NCI-H526 treated with DMSO at 0.1 percent for 48 hours (cell line): ENCODE data around the gene TASOR2.

Experiments
- DNase-seq: peaks from one replicate; lab custom pipeline; 2025; lab: John Stamatoyannopoulos, UW

Gene TASOR2

GRCh38 chr10:5684971-5685763 lies 529 bp downstream of the TASOR2 start:
- peak; percentile 48 for DNase-seq

- no peak for DNase-seq
Measured at GRCh38 chr10:5685764-5686240, 1.2 kb downstream of the TASOR2 start.

DNA sequence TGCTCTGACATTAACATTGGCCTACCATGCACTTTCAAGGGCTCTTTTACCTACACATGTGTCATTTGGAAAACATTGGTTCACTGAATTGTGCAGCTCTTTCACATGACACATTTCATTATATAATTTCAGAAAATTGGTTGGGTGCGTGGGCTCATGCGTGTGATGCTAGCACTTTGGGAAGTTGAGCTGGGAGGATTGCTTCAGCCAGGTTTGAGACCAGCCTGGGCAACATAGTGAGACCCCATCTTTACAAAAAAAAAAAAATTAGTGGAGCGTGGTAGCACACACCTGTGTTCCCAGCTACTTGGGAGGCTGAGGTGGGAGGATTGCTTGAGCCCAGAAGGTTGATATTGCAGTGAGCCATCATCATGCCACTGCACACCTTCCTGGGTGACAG lies 3.9 kb downstream of the TASOR2 start:
- DNase-seq = no peak

DNA sequence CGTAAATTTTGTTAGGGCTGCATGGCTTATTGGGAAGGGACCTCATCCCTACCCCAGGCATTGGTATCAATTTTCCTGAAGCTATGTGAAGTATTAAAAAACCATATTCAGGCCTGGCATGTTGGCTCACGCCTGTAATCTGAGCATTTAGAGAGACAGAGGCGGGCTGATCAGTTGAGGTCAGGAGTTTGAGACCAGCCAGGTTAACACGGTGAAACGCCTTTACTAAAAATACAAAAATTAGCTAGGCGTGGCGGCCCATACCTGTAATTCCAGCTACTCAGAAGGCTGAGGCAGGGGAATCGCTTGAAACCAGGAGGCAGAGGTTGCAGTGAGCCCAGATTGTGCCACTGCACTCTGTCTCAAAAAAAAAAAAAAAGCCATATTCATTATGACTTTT lies 7.1 kb downstream of the TASOR2 start:
- DNase-seq = peak; percentile 5

DNA sequence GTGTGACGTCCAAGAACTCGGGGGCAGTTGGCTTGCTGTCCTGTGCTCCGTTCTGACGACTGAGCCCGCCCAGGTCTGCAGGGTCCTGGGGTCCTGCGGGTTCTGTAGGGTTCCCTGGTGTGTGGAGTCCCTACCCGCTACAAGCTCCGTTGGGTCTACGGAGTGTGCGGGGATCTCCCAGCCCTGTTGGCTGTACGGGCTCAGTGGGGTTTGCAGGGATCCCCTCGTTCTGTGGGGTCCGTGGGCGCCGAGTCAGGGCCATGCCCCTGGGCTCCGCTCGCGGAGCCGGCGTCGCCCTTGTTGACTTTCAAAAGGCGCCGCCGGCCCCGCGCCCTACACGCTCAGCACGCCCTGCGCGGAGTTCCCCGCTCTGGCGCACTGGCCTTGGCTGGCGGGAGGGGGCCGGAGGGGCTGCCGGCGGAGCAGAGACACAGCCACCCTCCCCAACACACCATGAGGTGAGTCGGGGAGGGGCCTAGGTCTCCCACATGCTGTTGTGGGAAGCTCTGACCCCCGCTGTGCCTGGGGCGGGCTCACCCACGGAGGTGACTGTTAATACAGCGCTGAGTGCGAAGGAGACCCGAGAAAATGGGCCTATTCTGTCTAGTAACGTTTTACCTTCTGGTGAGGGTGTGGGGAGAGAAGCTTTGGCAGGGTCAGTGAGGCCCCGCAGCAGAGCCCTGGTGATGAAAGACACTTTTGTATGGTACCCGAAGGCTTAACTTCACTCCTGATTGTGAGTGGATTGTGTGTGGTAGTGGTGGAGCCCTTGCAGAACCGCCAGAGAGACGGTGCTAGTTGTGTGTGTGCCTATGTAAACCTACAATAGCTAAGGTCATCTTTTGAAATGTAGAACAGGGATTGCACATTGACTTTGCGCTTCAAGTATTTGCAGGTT lies 8.1 kb downstream of the TASOR2 start:
- peak; percentile 74 for DNase-seq

DNA sequence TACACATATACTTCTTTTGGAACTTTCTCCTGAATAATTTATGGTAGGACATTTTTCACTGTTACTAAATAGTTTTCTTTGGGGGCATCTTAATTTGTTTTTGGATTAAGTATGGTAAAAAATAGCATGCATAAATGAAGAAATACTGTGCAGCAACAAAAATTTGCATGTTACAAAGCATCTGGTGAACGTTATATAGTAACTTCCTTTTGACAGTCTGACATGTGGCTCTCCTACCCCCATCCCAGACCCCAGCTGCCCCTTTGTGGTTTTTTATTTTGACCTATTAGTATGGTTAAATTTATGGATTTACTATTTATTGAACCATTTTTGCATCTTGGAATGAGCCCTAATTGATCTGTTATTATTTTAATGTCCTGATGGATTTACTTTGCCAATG lies 9.9 kb downstream of the TASOR2 start:
- DNase-seq = peak; percentile 43

- DNase-seq = no peak
Measured at GRCh38 chr10:5697342-5697741, 12.7 kb downstream of the TASOR2 start.

DNA sequence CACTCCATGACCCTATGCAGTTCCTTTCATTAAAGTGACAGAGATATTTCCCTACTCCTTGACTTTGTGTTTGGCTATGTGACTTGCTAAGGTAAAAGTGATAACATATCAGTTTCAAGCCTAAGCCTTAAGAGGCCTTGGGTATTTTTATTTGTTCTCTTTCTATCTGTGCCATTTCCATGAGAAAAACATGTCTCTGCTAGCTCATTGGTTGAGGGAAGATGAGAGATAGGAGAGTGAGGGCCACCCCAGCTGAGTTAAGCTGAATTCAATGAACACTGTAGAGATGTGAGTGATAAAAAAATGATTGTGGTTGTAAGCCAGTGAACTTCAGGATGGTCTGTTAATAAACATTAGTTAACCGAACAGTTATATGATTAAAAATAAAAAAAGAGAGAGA lies 13.4 kb downstream of the TASOR2 start:
- DNase-seq = no peak

GRCh38 chr10:5708356-5708755 lies 23.7 kb downstream of the TASOR2 start:
- DNase-seq = no peak

GRCh38 chr10:5709865-5710264 lies 25.2 kb downstream of the TASOR2 start:
- no peak for DNase-seq

- no peak for DNase-seq
Measured at GRCh38 chr10:5710859-5711258, 26.2 kb downstream of the TASOR2 start.

- no peak for DNase-seq
Measured at GRCh38 chr10:5711642-5712041, 27.0 kb downstream of the TASOR2 start.

- no peak for DNase-seq
Measured at GRCh38 chr10:5719546-5719945, 34.9 kb downstream of the TASOR2 start.

DNA sequence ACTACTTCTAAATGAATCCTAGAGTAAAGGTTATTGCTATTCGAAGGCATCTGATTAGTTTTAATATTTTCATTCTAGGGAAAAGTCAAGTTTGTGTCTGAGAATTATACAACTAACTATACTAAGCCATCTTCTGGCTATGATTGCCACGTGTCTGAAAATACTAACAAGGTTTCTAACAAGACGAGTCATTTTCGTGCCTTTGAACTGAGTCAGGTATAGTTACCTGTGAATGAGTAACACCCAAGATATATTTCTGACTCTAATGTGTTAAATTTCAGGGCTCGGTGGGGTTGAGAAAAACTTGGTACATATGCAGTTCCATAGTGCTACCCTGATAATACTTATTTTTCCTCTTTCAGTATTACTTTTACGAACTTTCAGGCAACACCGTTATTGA lies 35.5 kb downstream of the TASOR2 start:
- DNase-seq = no peak

- no peak for DNase-seq
Measured at GRCh38 chr10:5723692-5724091, 39.1 kb downstream of the TASOR2 start.

- no peak for DNase-seq
Measured at GRCh38 chr10:5730766-5731165, 46.1 kb downstream of the TASOR2 start.

DNA sequence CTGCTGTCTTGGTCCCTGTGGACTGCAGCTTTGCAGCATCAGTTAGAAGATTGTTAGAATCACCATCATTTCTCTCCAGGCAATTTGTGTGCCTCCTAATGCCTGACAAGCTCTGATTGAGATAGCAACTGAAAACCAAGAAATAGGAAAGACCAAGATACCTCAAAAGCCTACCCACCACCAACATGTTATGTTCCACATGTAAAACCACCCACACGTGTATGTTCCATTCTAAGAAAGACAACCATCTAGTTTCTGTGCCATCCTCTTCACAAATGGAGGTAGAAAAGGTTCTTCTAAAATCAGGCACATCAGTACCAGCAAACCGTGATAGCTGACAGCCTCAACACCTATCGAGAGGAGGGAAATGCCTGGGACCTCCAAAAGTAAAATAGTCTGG lies 46.9 kb downstream of the TASOR2 start:
- DNase-seq = no peak

GRCh38 chr10:5732141-5732540 lies 47.5 kb downstream of the TASOR2 start:
- DNase-seq = no peak
